CD4-positive, alpha-beta T cell treated with Interleukin-4 for 4 hours (primary cell): ENCODE data around the gene AQP3.
"Not testable (repeated sequence)": the region's sequence is repeated elsewhere in the genome, so short reads cannot be mapped to it uniquely, and the experiment has no call there.

ENCODE experiments used
- DNase-seq: peaks from one replicate; pipeline ENCODE4 v3.0.0-alpha.2; 2020

The AQP3 gene

GRCh38 chr9:33440204-33440603 is 7.2 kb downstream of the AQP3 start:
- no peak for DNase-seq

- DNase-seq = no peak
These were observed 7.7 kb downstream of the AQP3 start for GRCh38 chr9:33439731-33440130.

DNA sequence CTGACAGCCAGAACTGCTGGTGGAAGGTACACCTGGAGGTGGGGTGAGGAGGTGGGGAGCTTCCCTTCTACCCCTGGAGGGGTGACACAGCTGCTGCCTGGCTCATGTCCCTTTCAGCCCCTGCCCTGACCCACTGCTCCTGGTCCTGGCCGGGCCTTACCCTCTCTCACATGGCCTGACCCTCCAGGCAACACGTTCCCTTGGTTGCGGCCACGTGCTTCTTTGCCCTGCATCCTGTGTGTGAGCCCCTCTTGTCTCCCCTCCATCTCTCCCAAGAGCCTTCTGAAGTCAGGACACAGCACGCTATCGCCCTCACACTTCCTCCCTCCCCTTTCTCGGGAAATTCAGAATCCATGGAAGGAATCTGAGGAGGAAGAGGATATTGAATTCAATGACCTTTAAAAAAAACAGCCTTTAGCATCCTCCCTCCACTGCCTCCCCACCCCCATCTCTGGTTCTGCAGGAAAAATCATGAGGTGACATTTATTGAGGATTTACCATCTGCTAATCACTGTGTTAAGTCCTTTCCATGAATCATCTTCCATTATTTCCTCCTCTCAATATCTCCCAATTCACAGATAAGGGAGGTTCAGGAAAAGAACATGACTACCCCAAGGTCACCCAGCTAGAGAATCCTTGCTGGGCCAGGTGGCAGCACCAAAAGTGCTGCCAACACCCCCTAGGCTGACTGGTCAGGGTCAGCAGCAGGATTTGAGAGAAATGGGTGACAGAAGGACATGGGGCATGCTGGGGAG is 8.3 kb downstream of the AQP3 start:
- DNase-seq = no peak

DNA sequence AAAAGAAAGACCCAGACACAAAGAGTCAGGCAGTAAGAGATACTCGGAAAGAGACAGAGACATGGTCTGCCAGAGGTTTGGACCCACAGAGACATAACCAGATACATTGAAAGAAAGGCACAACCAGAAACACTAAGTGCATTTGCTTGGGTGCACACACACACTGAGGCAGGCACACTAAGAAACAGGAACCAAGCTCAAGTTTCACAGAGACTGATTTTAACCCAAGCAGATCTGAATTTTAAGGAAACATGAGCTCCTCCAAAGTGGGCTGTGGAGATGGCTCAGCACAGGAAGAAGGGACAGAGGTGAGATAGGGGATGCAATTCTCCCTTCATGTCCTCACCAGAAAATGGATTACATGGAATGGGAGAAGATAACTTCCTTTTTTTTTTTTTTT is 9.5 kb downstream of the AQP3 start:
- DNase-seq = no peak

DNA sequence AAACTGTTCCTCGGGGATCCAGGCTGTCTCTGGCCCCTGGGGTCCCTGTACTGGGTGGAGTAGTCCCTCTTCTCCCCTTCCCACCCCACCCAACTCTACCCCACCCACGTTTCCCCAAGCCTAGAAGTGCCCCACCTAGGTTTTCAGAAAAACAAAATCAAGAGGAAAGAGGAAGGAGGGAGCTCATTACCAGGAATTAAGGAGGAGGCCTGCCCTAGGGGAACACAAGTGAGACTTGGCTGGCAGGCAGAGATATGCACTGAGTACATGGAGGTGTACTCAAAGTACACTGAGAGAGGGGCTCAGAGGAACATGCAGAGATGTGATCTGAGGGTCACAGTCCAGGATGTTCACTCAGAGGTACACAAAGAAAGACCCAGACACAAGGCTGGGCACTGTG is 10.2 kb downstream of the AQP3 start:
- no peak for DNase-seq

DNA sequence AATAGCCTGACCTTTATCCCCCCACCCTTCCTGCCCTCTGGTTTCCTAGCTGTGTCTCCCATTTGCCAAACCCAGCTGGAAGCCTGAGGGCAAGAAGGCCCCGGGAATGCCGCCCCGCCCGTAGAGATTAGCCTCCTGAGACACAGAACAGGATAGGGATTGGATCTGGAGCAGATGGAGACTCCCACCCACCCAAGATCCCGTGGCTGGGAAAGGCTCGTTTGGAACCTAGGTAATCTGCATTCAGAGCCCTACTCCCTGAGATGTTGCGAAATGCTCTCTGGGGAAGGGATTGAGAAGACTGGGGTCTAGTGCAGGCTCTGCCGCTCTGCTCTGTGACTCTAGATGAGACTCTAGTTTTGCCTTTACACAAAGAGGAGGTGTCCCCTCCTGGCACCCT is 10.9 kb downstream of the AQP3 start:
- no peak for DNase-seq

- DNase-seq = no peak
These were observed 11.5 kb downstream of the AQP3 start for GRCh38 chr9:33435821-33436277.

DNA sequence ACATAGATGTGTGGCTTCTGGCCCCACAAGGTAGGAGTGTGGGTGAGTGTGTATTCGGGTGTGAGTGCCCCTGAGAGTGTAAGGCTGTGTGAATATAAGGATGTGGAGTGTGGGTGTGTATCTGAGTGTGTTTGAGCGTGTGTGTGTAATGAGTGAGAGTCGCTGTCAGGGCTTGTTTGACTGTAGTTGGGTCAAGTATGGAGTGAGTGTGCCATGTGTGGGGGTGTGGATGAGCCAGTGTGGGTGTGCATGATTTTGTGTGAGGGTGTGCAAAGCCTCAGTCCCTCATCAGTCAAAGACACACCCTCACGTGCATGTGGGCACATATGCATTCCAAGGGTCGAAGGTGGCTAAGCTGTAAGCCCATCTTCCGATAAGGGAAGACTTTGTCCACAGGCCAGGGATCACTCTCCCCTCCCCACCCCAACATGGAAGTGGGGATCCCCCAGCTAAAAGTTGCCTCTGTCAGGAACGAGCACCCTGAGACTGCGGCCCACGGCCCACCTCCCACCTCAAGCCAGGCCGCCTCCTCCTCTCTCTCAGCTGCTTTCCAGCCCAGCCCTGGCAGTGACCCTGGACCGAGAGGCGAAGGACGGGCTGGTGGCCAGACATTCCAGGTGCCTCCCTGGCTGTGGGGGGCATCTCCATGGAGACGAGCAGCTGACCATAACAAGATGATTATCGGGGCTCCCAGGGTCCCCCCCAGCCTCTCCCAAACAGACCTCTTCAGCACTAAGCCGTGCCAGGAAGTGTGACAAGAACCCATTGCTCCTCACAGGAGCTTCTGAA is 12.9 kb downstream of the AQP3 start:
- no peak for DNase-seq

DNA sequence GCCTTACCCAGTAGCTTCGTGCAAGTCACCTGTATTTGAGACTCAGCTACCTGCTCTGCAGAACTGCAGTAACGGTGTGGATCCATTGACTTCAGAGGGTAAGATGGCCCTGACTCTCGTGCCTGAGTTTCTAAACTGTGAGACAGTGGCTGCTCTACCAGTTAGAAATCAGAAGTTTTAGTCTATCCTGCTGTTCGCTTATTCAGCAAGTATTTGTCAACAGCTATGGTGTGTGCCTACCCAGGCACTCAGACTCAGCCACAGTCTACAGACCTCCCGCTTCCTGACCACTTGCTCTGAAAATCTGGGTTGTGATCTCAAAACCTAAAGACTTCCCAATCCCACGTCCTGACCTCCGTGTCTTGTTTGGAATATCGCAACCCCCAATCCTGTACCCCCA is 13.5 kb downstream of the AQP3 start:
- DNase-seq = no peak

DNA sequence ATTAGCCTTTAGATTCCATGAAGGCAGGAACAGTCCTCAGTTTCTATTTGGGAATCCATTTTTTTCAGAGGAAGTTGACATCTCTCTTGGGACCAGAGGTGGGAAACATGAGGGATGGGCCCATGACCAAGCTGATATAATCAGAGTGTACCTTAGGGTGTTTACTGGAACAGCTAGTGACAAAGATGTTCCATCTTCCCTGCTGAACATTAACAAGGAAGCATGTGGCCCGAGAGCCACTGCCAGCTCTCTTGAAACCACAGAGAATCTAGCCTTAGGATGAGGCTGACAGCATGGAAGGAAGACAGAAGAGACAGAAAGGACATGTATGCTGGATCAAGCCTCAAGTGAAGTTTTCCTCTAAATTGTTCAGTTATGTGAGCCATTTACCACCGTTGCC is 16.0 kb downstream of the AQP3 start:
- DNase-seq = no peak

GRCh38 chr9:33430942-33431341 is 16.5 kb downstream of the AQP3 start:
- no peak for DNase-seq

DNA sequence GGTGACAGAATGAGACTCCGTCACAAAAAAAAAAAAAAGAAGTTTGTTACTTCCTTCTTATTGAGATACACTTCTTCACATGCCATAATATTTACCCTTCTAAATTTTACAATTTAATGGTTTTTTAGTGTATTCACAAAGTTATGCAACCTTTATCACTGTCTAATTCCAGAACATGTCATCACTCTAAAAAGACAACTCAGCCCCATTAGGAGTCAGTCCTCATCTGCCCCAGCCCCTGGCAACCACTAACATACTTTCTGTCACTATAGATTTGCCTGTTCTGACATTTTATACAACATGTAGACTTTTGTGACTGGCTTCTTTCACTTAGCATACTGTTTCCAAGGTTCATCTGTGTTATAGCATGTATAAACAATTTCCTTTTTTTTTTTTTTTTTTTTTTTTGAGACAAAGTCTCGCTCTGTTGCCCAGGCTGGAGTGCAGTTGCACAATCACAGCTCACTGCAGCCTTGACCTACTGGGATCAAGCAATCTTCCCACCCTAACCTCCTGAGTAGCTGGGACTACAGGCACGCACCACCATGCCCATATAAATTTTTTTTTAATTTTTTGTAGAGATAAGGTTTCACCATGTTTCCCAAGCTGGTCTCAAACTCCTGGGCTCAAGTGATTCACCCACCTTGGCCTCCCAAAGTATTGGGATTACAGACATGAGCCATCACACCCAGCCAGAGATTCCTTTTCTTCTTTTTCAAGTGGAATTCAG is 18.0 kb downstream of the AQP3 start:
- DNase-seq = no peak

DNA sequence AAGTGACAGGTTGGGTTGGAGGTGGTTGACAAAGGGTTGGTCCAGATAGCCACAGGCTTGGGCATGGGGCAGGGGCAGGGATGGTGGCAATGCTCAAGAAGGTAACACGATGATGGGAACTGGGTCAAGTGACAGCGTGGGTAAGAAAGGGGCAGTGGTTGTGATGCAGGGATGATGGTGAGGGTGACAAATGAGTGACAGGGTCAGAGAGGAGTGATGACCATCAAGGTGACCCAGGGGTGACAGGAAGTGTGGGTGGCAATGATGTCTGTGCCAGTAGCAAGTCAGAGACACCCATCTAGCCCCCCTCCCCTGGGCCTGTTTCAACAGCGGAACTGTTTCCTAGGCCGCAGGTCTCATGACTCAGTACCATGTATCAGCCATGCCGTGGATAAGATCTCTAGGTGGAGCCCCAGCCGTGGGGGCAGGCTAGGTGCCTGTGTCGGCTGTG is 20.5 kb downstream of the AQP3 start:
- DNase-seq = peak; percentile 43

- no peak for DNase-seq
These were observed 22.3 kb downstream of the AQP3 start for GRCh38 chr9:33425128-33425533.

- DNase-seq = not testable (repeated sequence)
These were observed 22.9 kb downstream of the AQP3 start for GRCh38 chr9:33424492-33424891.

DNA sequence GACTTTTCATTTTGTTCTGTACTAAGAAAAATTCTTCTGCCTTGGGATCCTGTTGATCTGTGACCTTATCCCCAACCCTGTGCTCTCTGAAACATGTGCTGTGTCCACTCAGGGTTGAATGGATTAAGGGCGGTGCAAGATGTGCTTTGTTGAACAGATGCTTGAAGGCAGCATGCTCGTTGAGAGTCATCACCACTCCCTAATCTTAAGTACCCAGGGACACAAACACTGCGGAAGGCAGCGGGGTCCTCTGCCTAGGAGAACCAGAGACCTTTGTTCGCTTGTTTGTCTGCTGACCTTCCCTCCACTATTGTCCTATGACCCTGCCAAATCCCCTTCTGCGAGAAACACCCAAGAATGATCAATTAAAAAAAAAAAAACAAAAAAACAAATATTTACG is 23.4 kb downstream of the AQP3 start:
- not testable (repeated sequence) for DNase-seq

- DNase-seq = no peak
These were observed 27.6 kb downstream of the AQP3 start for GRCh38 chr9:33419708-33420303.

DNA sequence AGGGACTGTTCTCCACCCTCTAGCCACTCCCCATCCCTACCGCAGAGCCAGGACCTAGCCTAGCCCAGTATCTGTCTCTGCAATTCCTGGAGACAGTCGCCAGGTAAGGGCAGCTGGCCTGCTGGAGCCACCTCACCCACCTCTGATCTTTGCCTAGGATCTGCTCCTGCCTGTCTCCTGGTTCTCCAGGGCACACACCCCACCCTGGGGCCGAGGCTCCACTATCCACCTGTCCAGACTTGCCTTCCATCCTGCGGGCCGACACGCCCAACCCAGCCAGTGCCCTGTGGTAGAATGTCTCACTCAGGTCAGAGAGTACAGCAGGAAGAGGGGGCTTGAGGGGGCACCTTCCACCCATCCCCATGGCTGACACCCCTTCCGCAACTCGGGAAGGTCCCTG is 29.3 kb downstream of the AQP3 start:
- DNase-seq = no peak

GRCh38 chr9:33416996-33417395 is 30.4 kb downstream of the AQP3 start:
- peak; percentile 74 for DNase-seq

GRCh38 chr9:33415501-33416038 is 31.8 kb downstream of the AQP3 start:
- peak; percentile 94 for DNase-seq

DNA sequence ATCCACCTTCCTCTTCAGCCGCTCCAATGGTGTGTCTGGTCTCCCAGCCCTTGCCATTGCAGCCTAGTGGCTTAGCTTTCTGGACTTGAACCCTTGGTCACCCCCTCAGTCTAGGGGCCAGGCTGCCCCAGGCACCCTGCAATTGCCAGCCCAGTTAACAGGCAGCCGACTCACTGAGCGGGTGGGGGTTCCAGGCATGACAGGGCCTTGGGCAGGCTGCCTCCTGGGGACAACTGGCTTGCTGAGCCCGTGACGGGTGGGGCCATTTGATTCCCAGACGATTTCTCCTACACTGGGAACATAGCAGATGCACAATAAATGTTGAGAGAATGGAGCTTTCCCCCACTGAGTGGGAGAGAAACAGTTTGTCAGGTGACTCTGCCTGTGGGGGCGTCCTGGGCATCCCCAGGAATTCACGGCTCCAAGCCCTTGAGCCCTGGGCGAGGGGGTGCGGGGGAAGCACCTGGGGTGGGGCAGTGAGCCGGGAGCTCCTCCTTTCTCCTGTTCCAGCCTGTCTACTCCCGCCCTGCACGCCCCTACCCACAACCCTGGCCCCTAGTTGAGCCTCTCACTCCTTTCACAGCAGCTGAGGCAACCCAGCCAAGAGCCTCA is 32.4 kb downstream of the AQP3 start:
- no peak for DNase-seq

GRCh38 chr9:33414268-33414667 is 33.1 kb downstream of the AQP3 start:
- DNase-seq = peak; percentile 11
